Endothelial cell of hepatic sinusoid (primary cell): ENCODE measurements around the gene IL18RAP.

Source experiments
- in situ Hi-C: cut with HindIII; loops from 2 replicates; pipeline ENCODE4 v1.10.0; 2017; ENCODE audit warnings: low sequenced_read_pairs

Gene IL18RAP, protein sequence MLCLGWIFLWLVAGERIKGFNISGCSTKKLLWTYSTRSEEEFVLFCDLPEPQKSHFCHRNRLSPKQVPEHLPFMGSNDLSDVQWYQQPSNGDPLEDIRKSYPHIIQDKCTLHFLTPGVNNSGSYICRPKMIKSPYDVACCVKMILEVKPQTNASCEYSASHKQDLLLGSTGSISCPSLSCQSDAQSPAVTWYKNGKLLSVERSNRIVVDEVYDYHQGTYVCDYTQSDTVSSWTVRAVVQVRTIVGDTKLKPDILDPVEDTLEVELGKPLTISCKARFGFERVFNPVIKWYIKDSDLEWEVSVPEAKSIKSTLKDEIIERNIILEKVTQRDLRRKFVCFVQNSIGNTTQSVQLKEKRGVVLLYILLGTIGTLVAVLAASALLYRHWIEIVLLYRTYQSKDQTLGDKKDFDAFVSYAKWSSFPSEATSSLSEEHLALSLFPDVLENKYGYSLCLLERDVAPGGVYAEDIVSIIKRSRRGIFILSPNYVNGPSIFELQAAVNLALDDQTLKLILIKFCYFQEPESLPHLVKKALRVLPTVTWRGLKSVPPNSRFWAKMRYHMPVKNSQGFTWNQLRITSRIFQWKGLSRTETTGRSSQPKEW

DNA sequence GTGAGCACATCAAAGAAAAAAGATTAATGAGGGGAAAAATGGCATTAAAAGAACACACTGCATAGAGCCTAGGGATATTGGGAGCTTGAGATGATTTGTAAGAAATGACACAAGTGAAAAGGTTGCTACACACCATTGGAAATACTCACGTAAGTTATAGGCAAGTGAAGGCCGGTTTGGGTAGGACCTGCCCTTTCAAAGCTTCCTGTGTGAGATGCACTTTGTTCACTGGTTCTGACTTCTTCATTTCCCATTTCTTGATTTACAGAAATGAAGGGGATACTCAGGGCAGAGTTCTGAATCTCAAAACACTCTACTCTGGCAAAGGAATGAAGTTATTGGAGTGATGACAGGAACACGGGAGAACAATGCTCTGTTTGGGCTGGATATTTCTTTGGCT, at the start of gene IL18RAP:
Gene IL18RAP (plus strand): TSS at position 251 of the 400 bp plus-strand sequence. CDS start 118 bp downstream, at position 369.
- in situ Hi-C loops, result loop anchor here (5.0 to 10.0 kb wide), 2 partner anchors 91 to 418 kb away; no protein-coding TSS in a partner anchor

DNA sequence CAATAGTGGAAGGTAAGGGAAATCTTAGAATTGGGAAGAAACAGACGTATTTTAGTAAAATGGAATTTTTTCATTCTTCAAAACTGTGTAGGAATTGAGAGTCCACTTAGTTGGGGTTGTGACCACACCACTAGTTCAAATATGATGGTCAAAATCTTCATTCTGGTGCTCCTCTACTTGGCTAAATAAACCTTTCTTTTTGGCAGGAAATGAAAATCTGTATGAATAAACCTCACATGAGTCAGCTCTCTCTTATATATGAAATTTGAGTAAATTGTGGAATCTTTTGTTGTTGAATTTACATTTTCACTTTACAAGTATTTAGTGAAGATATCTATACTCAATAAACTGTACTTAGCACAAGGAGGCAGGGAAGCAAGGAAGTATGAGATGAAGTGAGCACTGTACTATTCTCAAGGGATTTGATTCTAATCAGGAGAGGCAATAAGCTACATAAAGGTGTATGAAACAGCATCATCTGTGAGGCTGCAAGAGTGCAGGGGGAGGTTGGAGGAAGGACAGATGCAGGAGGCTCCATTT, 46.8 kb upstream of the IL18RAP start:
- in situ Hi-C loops, result no loop called here

DNA sequence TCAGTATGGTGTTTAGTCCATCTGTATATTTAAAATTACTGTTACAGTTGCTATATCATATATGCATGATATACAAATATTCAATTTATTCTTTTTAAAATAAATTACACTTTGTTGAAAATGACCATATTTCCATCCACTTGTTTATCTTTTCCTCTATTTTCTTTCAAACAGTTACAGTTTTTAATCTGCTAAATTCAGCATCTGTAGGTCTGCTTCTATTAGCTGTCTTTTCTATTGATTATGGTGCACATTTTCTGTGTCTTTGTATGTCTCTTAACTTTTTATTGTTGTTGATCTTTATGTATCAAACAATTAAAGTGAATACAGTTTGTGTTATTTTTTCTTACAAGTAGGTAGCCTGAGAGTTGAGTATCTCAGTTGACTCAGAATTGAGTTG, 39.2 kb upstream of the IL18RAP start:
- in situ Hi-C loops, result no loop called here

DNA sequence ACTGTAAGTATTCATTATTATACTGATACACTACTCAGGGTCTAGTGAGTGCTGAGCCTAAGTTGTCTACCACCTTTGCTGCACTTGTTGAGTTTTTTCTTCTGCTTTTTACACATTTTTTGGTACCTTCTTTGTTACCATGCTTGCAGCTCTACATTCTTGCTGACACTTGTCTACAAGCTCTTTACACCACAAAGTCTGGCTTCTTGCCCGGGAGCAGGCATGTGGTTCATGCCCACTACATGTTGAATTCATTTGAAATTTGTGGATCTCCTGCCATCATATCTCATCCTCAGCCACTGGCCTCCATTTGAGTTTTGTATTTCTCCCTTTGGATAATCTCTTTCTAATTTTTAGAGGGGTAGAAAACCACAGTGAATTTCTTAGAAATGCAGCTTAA, 37.4 kb upstream of the IL18RAP start:
- in situ Hi-C loops, result loop anchor here (5.0 kb wide), 2 partner anchors 42 to 53 kb away; no protein-coding TSS in a partner anchor

DNA sequence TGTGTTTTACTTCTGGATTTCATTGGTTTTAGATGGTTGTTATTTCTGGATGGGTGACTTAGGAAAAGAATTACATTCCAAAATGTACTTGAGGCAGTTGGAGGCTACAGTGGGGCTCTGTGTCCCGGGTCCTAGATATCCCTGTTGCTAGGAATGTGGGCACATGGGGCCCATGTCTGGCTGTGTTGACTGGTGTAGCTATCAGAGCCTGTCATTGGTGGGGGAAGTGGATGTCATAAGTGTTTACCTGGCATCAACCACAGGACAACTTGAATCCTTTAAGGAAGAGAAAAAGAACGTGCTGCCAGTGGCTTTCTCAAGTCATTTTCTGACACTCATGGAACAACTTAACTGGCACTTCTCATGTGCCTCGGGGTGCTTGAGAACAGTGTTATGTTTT, 37.0 kb upstream of the IL18RAP start:
- in situ Hi-C loops, result loop anchor here (5.0 kb wide), 2 partner anchors 41 to 54 kb away; no protein-coding TSS in a partner anchor

DNA sequence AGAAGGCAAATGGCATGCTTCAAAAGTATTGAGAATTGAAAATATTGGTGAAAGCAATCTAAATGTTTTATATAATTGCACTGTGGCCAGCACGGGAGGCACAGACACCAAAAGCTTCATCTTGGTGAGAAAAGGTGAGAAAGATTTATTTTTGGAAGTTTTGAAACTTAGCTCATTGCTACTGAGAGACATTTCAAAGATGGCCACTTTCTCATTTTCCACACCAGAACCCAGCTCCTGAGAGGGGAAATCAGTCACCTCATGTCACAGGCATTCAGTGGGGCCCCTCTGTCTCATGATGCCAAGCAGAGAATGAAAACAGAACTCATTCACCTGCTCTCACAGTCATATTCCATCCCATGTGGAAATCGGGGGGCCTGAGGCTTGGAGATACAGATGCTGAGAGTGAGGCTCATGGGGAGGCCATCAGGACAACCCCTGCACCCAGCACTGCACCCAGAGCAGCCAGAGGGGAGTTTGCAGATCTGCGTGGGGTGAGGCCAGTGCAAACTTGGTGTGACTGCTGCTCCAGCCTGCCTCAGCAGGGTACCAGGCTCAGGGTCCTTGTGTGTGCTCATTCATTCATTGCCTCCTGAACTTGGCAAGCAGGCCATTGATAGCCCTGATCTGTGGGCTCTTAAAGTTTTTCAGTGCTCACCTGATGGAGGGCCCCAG, 36.0 kb upstream of the IL18RAP start:
- in situ Hi-C loops, result loop anchor here (5.0 kb wide), 2 partner anchors 40 to 55 kb away; no protein-coding TSS in a partner anchor

DNA sequence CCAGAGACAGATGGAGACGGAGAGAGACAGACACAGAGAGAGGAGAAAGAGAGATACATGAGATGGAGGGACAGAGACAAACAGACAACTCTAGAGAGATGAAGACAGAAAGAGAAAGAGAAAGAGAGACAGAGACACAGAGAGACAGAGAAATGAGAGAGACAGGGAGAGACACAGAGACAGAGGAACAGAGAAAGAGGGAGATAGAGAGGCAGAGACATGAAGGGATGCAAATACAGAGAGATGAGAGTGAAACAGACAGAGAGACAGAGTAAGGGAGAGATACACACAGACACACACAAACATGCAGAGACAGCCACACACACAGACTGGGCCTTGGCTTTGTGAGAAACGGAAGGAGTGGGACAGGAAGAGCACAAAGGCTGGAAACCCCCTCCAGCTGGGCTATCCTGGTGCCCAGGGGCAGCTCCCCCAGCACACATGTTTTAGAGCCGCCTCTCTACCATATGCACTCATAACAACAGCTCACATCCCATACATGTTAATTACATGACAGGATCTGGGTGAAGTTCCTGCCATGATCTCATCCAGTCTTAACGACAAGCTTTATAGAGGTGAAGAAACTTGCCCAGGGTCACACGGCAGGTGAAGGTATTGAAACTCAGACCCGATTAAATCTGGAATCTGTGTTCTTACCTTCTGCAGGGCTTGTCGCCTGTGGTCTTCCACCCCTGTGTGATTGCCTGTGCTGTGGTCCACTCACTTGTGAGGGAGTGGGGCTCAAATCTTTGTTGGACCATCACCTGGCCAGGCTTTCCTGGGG, 35.0 kb upstream of the IL18RAP start:
- in situ Hi-C loops, result loop anchor here (5.0 kb wide), 2 partner anchors 39 to 56 kb away; no protein-coding TSS in a partner anchor

DNA sequence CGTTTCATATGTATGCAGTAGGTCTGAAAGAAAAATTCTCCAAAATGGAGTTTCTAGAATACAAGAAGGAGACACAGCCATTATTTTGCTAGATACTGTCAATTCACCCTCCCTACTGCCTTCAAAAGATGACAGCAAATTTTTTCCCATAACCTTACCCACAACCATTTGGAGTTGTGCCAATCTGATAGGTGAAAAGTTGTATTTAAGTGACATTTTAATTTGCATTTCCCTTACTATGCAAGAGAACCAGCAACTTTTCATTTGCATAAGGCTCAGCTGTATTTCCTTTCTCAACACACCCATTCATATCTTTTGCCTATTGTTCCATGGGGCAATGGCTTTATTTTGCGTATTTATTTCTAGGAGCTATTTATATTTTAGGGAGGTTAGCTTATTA, 31.4 kb upstream of the IL18RAP start:
- in situ Hi-C loops, result no loop called here

DNA sequence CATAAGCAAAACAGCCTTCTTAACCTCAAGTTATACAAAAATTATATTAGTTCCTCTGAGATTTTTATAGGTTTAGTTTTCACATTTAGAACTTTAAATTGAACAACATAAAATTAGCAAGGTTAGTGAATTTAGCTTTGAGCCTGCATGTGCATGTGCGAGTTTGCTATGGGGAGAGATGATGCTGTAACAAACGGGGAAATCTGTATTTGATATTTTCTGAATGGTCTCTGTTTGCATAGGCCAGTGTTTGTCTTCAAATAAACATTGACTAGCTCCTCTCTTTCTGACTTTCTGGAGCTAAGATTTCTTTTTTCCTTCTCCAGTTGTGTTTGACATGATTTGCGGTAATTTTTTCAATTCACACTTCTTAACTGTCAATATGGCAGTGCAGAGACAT, 30.9 kb upstream of the IL18RAP start:
- in situ Hi-C loops, result no loop called here

DNA sequence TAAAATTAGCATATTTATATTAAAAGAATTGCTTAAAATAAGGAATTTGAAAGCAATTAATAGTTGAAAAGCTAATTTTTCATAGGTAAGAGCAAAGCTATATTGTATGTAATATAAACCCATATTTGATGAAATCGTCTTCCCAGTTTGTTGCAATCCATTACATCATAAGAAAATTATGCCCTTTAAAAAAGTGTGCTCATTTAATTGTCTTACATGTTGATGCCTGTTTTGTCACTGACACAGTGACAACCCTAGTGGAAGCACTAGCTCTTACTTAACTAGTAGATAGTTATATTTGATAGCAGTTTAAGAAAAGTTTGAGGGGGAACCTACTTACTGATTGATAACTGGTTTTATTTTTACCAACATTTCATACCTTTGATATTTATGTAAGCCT, 30.0 kb upstream of the IL18RAP start:
- in situ Hi-C loops, result no loop called here

DNA sequence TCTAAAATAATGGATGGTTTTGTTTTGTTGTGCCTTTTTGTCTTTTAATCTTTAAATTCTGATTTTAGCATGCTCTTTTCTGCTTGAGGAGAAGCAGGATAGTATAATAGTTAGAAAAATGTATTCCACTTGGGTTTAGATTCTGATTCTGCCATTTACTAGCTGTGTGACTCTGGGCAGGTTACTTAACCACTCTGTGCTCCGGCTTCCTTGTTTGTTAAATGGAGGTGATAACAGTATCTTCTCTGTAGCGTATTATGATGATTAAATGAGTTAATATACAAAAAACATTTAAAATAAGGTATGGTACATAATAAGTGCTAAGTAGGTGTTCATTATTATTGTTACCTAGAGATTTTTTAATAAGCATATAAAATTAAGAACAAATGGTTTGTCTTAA, 26.9 kb upstream of the IL18RAP start:
- in situ Hi-C loops, result no loop called here

DNA sequence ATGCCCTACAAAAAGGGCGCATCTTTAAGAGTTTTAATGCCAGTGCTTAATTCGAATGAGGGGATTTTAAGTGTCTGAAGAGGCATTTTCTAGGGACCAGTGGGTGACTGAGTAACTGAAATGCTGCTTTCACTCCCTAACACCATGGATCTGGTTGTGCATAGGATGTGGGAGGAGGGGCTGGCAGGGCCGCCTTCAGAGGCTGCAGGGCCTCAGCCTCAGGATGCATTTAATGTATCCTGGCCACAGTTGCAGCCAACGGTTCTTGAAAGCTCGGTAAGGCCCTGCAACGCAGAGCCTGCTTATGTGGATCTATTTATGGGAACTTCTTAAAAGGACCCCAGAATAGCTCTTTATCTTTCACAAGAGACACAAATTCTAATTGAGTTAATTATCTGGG, 25.8 kb upstream of the IL18RAP start:
- in situ Hi-C loops, result no loop called here

DNA sequence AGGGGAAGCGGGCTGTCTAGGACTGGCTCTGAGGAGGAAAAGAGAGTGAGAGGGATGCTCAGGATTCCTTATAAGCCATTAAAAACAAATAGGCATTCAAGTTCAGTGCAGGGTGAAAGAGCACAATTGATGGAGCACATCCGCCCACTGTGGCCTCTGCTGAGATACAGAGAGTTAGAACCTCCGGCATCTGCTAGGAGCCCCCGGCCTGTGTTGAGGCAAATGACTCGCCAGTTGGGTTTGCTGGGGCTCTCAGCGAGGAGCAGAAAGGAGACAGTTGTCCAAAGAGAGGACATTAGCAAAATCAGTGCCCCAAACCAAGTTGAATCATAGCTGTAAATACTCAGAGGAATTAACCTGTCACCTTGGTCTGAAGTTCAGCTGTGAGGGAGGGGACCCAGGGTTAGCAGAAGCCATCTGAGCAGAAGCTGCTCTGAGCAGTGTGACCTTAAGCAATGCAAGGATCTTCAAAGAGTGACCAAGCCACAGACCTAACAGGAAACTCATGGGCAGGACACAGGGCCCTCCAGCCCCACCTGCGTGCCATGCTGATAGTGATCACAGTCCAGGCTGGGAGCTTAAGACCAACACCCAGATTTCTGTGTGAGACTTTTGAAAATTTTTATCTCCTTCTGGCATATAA, 23.3 kb upstream of the IL18RAP start:
- in situ Hi-C loops, result no loop called here

DNA sequence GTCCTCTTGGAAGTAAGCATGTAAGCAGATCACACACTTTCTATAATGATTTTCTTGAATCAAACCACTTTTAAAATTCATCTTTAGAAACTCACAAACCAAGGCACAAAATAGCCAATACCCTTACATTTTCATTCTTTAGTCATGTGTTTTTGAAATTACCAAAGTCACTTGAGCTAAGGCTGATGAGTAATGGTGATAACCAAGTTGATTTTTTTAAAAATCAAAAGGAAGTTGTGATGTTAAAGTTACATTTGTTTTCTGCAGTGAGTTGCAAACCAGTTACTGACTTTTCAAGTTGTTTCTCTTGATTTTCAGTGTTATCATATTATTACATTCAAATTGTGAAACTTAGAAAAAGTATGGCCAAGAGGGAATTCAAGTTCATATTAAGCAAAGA, 21.5 kb upstream of the IL18RAP start:
- in situ Hi-C loops, result no loop called here

DNA sequence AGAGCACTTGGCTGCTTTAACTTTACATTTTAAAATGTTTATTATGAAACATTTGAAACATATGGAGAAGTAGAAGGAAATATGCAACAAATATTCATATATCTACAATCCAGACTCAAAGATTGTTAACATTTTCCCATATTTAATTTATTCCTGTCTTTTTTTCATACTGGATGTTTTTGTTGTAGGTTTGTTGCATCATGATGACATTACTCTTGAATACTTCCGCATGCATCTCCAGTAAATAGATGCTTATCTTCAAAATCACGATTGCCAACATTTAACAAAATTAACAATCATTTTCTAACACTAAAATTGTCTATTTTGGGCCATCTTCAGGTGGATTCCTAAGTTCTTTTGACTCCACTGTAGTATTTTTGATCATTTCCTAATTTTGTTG, 21.1 kb upstream of the IL18RAP start:
- in situ Hi-C loops, result no loop called here

DNA sequence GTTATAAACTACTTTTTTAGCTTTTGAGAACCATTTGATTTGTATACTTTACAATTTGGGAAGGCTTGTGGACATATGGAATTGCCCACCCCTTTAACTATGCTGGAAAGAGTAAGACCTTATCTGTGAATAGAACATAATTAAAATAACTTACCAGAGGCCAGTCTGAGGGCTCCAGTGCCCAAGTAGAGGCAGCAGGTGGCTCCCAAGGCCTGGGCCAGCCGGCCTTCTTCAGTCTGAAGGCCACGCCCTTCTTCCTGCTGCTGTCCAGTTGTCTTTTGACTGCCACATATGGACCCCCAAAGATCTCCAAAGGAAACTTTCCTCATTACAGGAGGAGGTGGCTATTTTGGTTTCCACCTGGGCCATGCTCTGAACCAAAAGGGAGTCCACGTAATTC, 12.0 kb upstream of the IL18RAP start:
- in situ Hi-C loops, result no loop called here

DNA sequence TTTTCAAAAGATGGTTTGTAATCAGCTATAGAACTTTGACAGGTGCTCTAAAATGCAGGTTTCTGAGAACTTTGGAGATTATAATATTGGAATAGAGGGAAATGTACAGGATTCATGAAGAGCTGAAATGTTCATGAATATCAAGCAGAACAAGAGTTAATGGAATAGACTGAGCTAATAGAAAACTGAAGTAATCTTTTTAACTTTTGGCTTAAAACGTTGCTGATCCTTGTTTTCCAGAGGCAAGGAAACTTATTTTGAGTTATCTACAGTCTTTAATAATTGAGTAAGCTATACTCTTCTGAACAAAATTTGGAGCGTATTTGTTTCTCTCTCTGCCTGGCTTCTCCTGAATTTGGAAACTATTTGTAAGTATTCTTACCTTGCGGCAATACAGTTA, 10.8 kb upstream of the IL18RAP start:
- in situ Hi-C loops, result no loop called here

DNA sequence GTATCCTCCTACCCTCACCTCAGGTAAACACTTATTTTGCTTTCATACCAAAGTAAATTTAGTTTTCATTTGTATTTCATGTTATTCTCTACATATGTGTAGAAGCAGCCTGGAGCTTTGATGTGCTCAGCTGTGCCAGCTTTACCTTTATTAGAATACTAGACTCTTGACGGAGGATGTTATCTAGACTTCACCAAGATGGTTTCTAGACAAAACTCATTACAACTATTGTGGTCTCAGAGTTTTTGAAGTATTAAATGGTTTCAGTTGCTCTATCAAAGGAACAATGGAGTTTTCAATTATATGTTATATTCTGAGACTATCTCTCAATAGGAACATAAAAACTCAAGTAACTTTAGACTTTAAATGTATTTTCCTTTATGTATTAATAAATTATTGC, 5.0 kb upstream of the IL18RAP start:
- in situ Hi-C loops, result no loop called here

DNA sequence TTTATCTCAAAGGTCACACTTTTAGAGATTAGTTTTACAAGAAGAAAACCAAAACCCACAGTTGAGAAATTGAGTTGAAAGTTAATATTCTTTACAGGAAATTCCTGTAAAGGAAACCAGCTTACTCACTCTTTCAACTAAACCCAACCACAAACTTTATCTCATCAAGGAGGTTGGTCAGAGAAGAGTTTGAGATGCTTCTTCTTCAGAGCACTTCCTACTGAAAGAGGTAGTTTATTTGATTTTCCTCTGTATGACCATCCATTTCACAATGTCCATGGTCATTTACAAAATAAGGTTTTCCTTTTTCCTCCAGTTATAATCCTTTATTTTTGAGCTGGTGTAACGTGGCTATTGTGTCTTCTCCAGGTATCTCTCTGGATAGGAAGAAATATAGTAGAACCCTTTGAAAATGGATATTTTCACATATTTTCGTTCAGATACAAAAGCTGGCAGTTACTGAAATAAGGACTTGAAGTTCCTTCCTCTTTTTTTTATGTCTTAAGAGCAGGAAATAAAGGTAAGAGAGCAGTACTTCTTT, 4.5 kb upstream of the IL18RAP start:
- in situ Hi-C loops, result no loop called here

DNA sequence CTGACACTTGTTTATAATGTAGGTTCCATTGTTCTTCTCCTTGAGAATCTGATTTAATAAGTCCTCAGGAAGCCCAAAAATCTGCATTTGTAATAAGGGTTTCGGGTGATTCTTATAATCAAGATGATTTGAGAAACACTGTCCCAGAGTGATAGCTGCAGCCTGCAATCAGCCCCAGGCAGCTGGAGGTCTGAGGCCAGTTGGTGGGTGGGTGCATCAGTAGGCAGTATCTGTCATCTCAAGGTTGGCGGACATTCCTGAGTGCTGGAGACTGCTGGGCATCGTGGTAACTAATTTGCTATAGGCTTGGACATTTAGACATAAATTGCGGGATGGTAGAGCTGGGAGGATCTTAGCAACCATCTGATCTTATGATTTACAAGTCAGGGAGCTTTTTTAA, 2.7 kb upstream of the IL18RAP start:
- in situ Hi-C loops, result loop anchor here (5.0 to 10.0 kb wide), 2 partner anchors 88 to 415 kb away; no protein-coding TSS in a partner anchor
